Activated CD8-positive, alpha-beta memory T cell treated with anti-CD3 and anti-CD28 coated beads for 1 hour (primary cell): ENCODE measurements around the gene TMEM161A.
"Not testable (repeated sequence)": the region's sequence is repeated elsewhere in the genome, so short reads cannot be mapped to it uniquely, and the experiment has no call there.

Experiments used
- DNase-seq, 2 donors: peaks; one replicate each; pipeline ENCODE4 v3.0.0-alpha.2; 2020; ENCODE audit warnings: low read depth in 1 of 2; ENCODE audit errors: extremely low read depth in 1 of 2

TMEM161A gene

DNA sequence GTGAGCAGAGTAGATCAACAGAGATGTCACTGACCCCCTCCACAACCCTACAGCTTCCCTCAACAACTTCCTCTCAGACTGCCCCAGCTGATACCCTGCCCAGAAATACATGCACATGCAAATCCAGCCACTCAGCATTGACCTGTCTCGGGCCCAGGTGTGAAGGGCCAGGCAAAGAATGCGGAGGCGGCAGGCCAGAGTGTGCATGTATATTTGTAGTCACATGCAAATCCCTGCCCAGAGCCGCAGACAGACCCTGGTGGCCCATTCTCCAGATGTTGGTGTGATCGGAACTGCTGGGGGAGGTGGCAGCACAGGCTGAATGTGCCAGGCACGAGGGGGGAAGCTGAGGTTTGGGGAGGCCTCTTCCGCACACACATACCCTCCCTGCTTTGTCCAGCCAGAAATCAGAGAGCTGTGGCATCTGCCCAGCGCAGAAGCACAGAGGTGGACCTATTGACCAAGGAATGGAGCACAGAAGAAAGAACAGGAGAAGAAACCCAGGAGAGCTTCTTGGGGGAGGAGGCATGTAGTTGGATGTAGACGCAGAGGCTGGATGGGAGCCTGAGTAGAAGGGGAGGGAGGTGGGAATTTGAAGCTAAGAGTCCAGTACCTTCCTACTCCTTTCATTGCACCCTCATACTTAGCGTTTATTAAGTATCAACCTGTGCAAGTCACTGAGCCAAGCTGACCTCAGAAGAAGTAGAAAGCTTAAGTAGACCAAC lies 17.4 kb upstream of the TMEM161A start:
- no peak for DNase-seq

DNA sequence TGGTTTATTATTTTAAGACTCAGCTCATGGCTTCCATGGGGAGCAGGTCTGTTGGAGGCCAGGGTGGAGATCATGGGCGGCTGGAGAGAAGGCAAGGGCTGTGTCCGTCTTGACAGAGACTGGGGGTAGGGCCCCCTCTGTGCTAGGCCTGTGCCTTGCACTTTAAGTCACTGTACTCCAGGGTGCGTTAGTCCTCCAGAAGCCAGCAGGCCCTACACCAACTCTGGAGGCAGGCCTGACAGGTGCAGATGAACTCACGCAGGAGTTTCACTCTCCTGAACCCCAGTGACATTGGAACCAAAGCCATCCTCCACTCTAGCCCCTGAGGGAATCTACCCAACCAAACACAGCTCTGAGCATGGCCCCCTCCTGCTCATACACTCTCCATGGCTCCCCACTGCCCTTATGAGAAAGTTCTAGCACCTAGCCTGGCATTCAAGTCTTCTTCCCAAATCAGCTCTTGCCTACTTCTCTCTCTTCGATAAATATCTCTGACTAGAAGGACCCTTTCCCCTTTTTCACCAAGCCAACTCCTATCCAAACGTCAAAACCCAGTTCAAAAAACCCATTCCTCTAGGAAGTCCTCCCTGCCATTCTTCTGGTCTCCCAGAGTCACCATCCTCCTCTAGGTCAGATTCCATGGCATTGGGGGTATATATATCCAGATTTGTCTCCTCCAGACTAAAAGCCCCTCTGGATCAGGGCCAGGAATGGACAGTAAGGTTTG lies 16.7 kb upstream of the TMEM161A start:
- DNase-seq = no peak

DNA sequence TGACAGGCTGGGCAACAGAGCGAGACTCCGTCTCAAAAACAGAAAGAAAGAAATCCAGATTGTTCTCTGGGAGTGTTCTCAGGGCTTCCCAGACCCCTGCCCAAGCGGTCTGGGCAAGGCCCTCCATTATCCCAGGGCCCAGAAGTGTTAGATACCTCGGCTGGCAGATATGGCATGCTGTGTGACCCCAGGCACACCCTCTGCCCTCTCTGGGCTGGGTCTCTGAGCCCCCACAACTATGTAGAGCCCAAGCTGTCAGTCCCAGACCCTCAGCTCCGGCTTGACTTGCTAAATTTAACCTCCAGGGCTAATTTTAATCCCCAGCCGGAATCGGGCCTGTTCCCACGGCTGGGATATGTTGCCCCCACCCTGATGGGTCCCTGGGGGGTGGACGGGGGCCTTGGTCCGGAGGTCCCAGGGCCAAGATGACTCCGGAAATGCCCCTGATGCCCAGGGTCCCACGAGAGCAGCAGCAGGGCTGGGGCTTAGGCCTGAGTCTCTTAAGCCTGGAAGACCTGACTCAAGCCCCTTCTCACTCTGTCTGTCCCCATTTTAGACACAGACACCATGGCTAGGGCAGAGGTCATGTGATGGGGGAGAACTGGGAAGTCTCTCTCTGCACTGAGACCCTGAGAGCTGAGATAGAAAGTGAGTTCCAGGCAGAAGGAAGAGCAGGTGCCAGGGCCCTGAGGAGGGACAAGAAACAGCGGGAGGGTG lies 14.5 kb upstream of the TMEM161A start:
- DNase-seq = no peak

DNA sequence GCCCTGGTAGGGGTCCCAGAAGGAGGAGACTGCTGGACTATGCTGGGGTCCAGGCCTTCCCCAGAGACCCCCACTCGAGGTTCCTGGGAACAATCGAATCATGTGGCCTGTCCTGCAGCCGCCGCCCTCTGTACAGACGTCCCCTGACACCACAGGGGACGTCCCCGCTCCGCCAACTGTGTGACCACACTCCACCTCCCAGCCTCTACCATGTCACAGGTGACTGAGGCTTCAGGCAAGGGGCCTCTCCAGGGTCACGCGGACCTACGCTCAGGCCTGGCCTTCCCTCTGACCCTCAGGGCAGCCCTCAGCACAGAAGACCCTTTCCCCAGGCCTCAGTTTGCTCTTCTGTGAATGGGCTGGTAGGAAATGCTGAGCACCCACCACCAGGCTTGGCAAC lies 13.1 kb upstream of the TMEM161A start:
- no peak for DNase-seq

DNA sequence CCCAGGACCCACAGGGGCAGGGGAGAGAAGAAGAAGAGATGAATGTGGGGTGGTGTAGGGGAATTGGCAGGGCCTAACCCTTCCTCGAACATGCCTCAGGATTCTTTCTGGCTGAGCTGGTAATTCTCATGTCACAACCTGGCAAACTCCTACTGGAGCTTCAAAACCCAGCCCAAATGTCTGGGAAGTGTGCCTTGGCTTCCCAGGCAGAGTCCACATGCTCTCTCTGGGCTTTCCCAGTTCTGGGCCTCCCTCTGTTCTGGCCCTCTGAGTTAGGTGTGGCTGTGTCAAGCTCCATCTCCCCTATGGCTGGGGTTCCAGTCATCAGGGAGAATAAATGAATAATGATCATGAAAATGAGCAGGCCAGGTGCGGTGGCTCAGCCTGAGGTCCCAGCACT lies 11.2 kb upstream of the TMEM161A start:
- DNase-seq = no peak

DNA sequence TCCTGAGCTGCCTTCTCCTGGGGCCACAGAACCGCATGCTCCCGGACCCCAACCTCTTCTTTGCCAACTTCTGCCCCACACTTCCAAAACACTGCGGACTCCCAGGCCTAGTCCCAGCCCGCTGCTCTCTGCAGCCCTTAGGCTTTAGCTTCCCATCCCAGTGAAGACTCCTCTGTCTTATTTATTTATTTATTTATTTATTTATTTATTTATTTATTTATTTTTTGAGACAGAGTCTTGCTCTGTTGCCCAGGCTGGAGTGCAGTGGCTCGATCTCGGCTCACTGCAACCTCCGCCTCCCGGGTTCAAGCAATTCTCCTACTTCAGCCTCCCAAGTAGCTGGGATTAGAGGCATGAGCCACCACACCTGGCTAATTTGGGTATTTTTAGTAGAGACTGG lies 10.2 kb upstream of the TMEM161A start:
- DNase-seq = not testable (repeated sequence)

DNA sequence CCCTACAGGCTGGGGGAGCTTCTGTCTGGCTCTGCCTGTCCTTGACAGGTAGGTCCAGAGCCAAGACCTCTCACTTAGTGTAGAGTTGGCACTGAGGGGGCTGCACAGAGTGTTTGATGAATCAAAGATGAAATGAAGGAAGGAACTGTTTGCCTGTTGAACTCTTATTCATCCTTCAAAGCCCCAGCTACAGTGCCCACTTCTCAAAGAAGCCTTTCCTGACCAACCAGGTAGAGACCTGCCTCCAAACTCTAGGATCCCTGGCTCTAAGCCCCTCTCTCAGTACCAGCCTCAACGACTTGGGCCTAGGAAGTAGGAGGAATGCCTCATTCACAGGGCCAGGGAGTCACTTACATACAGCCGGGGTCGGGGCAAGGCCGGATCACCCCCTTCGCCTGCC lies 9.1 kb upstream of the TMEM161A start:
- DNase-seq = no peak

DNA sequence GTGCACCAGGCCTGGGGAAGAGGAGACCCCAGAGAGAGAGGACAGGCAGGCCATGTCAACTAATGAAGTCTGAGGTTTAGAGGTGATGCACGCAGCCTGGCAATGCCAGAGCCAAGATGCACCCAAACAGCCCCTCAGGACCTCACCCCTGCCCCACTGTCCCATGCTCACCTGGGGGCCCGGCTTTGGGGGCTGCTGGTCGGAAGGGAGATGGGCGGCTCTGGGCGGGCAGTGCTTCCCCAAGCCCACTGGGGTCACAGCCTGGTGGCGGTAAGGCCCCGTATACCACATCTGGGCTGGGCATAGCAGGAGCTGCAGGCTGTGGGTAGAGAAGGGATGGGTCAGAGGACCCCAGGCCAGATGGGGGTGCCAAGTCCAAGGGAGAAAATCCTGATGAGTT lies 8.6 kb upstream of the TMEM161A start:
- no peak for DNase-seq

DNA sequence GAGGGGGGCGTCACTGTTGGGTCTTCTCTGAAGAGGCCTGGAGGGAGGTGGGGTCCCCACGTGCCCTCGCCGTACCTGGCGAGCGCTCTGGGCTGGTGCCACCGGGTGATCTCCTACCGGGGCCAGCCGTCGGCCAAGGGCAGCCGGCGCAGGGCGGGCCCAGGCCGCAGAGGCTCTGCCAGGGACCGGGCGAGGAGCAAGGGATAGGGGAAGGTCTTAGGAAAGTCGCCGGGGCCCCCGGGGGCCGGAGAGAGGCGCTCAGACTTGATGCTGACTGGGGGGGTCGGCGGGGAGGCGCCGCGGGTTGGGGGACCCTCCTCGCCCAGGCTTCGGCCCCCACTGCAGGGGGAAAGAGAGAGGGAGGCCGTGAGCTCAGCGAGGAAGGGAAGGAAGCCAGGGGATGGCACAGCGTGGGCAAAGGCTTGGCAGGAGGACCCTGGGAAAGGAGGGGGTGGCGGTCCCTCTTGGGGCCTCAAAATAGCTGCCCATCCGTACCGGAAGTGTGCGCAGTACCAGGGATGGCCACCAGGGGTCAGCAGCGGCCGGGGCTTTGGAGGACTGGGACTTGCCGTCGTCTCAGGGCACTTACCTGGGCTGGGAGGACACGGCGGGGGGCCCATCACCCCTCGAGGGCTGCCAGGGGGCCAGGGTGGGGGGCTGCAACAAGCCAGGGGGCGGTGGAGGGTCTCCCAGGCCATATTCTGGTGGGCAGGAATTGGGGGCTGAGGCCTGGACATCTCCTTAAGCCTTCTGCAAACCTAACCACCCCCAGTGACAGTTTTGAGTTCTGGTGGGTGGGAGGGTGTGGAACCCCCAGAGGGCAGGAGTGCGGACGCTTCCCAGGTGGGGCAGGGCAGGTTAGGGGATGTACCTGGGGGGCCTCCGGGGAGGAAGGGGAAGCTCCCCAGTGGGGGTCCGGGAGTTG lies 7.7 kb upstream of the TMEM161A start:
- peak; percentile 48 to 73 for DNase-seq

DNA sequence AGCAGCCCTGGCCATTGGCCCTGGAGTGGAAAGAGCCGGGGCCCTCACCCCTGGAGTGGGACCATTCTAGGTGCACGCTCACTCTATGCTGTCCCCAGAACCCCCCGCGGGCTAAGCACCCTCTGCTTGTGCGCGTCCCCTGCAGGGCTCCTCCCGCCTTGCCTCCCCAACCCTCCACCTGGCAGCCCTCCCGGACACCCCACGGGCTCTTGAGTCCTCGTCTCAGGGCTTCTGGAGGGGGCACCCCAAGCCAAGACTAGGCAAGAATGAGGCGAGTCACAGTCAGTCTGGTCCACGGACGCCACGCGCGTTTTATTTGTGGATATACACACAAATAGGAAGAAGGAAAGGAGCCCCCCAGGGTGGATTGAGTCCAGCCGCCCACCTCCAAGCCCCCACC lies 7.0 kb upstream of the TMEM161A start:
- no peak for DNase-seq

DNA sequence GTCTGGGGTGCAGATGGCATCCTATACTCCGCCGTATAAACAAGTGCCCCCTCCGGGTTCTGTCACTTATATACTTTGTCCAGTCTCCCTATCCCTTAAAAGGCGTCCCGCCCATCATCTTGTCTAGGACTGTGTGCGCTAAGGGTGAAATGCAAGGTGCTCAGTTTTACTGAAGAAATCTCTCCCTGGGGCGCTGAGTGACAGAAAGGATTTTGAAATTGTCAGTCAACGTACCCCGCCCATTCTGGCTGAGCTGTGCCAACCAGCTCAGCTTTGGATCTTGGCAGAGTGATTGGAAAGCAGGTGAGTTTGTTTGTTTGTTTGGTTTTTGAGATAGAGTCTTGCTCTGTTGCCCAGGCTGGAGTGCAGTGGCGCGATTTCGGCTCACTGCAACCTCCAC lies 4.1 kb upstream of the TMEM161A start:
- no peak for DNase-seq

DNA sequence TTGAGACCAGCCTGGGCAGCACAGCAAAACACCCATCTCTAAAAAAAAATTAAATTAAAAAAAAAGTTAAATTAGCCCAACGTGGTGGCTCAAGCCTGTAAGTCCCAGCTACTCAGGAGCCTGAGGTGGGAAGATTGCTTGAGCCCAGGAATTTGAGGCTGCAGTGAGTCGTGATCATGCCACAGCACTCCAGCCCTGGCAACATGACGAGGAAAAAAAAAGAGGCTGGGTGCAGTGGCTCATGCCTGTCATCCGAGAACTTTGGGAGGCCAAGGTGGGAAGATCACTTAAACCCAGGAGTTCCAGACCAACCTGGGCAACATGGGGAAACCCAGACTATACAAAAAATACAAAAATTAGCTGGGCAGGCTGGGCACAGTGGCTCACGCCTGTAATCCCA lies 2.2 kb upstream of the TMEM161A start:
- DNase-seq = no peak

DNA sequence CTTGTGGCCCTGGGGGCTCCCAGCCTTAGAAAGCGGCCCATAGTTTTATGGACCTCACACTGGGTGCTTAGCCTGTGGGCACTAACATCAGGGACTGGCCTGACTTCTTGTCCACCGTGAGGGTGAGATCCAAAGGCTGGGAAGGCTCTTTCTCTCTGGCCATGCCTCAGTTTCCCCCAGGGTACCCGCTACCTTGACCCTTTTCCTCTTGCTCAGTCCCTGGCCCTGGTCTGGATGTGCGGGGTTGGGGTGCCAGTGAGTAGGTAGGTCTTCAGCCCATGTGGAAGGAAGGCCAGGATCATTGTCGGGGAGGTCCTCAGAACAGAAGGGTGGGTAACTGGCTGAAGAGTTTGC lies 1.6 kb upstream of the TMEM161A start:
- no peak for DNase-seq

DNA sequence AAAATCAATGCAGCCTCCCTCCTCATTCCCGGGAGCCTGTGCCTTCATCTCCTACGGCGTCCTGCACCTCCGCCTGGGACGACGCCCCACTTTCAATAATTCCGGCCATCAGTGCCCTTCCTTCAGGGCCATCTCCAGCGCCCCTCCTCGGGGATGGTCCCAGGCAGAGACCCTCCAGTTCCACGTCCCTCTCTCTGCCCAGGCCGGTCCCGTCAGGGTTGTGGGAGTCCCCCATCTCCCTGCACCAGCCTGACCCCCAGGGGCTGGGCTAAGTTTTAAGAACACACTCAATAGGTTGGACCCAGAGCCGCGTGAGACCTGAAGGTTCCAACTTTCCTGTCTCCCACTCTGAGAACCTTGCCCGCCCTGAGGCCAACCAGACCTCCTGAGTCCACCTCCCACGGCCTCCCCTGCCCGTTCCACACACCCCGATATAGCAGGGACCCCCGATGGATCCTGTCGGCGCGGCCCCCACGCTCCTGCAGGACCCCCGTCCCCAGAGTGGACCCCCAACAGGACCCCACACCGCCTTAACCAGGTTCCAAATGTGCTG lies 646 bp downstream of the TMEM161A start:
- no peak for DNase-seq

DNA sequence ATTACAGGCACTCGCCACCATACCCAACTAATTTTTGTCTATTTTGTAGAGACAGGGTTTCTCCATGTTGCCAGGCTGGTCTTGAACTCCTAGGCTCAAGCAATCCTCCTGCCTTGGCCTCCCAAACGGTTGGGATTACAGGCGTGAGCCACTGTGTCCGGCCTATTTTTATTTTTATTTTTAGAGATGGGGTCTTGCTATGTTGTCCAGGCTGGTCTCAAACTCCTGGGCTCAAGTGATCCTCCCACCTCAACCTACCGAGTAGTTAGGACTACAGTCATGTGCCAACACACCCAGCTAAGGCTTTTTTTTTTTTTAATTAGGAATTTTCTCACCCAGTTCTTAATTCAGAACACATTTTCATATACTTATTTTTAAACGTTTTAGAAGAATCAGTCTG lies 2.6 kb downstream of the TMEM161A start:
- not testable (repeated sequence) for DNase-seq

DNA sequence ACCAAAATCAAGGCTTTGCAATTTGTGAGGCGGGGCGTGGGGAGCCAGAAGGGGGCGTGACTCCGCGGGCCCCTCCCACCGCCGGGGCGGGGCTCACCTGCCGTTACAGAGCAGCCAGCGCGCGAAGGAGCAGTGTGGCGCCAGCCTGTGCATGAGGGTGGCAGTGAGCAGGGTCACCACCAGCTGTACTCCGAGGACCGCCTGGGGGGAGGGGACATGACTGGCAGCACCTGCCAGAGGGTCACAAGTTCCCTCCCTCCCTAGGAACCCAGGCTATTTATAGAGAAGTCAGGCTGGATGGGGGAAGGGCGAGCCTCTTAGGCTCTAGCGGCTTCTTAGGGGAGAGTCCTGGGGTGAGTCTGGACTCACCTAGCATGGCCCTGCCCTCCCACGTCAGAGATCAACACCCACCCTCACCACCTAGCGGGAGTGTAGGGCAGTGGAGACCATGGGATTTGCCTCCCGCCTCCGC lies 3.6 kb downstream of the TMEM161A start:
- no peak for DNase-seq

DNA sequence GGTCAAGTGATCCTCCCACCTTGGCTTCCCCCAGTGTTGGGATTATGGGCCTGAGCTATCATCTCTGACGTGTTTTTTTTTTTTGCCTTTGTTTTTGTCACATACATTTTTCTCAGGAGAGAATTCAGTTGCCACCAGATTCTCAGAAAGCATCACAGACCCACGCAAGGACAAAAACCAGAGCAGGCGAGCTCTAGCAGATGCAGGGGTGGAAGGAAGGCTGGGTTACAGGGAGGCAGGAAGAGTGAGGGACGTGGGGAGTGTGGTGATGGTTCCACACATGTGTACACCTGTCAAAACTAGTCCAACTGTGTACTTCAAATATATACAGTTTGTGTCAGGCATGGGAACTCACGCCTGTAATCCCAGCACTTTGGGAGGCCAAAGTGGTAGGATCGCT lies 4.3 kb downstream of the TMEM161A start:
- DNase-seq = no peak

DNA sequence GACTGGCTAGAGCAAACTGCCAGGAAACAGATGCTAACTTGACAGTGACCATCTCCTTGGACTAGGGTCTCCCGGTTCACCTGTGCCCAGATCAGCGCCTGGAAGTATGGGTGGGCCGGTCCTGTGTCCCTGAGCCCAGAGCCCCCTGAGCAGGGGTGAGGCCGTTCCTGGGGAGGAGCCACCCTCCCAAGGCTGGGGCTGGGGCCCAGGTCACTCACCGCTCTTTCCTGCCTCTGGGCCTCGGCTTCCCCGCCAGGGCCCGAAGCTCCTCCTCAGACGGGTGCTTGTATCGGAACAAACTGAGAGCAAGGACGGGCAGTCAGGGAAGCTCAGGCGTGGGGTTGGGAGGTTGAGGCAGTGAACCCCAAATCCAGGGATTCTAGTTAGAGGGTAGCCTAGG lies 5.4 kb downstream of the TMEM161A start:
- no peak for DNase-seq

DNA sequence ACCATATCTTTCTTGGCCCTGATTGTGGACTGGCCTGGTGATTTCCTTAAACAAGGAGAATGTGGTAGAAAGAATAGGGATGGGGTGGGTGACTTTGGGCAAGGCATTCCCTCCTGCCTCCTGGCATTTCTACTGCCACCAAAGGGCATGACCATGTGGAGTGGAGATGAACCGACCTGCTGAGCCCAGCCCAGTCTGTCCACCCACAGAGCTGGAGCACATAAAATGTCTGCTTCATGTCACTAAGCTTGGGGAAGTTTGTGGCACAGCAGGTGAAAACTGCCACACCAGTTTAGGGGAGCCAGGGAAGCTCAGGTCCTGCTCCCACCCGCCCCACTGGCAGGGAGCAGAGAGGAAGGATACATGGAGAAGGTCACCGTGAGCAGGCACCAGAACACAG lies 6.3 kb downstream of the TMEM161A start:
- DNase-seq = no peak

DNA sequence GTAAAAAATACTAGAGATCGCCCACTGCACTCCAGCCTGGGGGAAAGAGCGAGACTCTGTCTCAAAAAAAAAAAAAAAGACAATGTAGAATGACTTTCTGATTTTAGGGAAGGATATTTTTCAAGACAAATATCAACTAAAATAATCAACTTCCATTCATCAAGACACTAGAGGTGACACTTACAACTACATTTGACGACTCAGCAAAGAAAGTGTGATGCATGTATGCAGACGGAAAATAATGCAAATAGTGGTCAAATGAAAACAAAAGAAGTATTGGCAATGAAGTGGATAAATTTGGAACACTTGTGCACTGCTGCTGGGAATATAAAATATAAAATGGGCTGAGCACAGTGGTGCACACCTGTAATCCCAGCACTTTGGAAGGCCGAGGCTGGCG lies 12.2 kb downstream of the TMEM161A start:
- no peak for DNase-seq

DNA sequence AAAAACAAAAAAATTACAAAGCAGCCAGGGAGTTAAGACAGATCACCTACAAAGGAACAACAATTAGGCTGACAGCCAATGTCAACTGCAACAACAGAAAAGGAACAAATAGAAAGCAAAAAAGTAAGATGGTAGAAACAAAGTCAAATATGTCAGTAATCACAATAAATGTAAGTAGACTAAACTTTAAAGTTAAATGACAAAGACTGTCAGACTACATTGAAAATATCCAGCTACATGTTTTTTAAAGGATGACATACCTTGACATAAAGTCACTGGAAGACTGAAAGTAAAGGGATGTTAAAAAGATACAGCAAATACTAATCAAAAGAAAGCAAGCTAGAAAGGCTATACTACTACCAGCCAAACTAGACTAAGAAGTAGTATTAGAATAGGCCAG lies 14.9 kb downstream of the TMEM161A start:
- DNase-seq = no peak
